MV-4-11 (cell line): ENCODE measurements around the gene EFCAB3.
"Not testable (repeated sequence)": the region's sequence is repeated elsewhere in the genome, so short reads cannot be mapped to it uniquely, and the experiment has no call there.

Experiments used
- DNase-seq: peaks from one replicate; lab custom pipeline; 2025; lab: John Stamatoyannopoulos, UW

Gene EFCAB3

GRCh38 chr17:62380253-62380652, at the start of gene EFCAB3:
TSS of gene EFCAB3 (plus strand) at chr17:62380553. CDS start at chr17:62382980, 2,427 bp downstream.
- DNase-seq: no peak

- no peak for DNase-seq
Measured at GRCh38 chr17:62336527-62336926, 43.8 kb upstream of the EFCAB3 start.

- DNase-seq: no peak
Measured at GRCh38 chr17:62343764-62344270, 36.5 kb upstream of the EFCAB3 start.

GRCh38 chr17:62351176-62351575, 29.2 kb upstream of the EFCAB3 start:
- DNase-seq: no peak

GRCh38 chr17:62366191-62366590, 14.2 kb upstream of the EFCAB3 start:
- DNase-seq: no peak

- no peak for DNase-seq
Measured at GRCh38 chr17:62381561-62381960, 1.2 kb downstream of the EFCAB3 start.

- peak; percentile 22 for DNase-seq
Measured at GRCh38 chr17:62388856-62389255, 8.5 kb downstream of the EFCAB3 start.

- no peak for DNase-seq
Measured at GRCh38 chr17:62392908-62393307, 12.6 kb downstream of the EFCAB3 start.

- no peak for DNase-seq
Measured at GRCh38 chr17:62398891-62399290, 18.5 kb downstream of the EFCAB3 start.

GRCh38 chr17:62405451-62405850, 25.1 kb downstream of the EFCAB3 start:
- DNase-seq: no peak

- DNase-seq: not testable (repeated sequence)
Measured at GRCh38 chr17:62413090-62413489, 32.7 kb downstream of the EFCAB3 start.

- DNase-seq: peak; percentile 90
Measured at GRCh38 chr17:62423647-62424461, 43.5 kb downstream of the EFCAB3 start, which contains the start of gene METTL2A. TSS of gene METTL2A (plus strand) at chr17:62423897. CDS start at chr17:62423903, 6 bp downstream.

GRCh38 chr17:62426214-62426613, 45.9 kb downstream of the EFCAB3 start:
- not testable (repeated sequence) for DNase-seq

- not testable (repeated sequence) for DNase-seq
Measured at GRCh38 chr17:62435251-62435650, 54.9 kb downstream of the EFCAB3 start.

- DNase-seq: not testable (repeated sequence)
Measured at GRCh38 chr17:62441181-62441580, 60.8 kb downstream of the EFCAB3 start.

GRCh38 chr17:62444063-62444462, 63.7 kb downstream of the EFCAB3 start:
- no peak for DNase-seq

GRCh38 chr17:62445791-62446190, 65.4 kb downstream of the EFCAB3 start:
- DNase-seq: not testable (repeated sequence)

GRCh38 chr17:62452195-62452594, 71.8 kb downstream of the EFCAB3 start:
- DNase-seq: peak; percentile 77

GRCh38 chr17:62453041-62453440, 72.7 kb downstream of the EFCAB3 start:
- DNase-seq: not testable (repeated sequence)

- DNase-seq: not testable (repeated sequence)
Measured at GRCh38 chr17:62453656-62454055, 73.3 kb downstream of the EFCAB3 start.

GRCh38 chr17:62454111-62454510, 73.8 kb downstream of the EFCAB3 start:
- not testable (repeated sequence) for DNase-seq

GRCh38 chr17:62456016-62456415, 75.7 kb downstream of the EFCAB3 start:
- no peak for DNase-seq

- not testable (repeated sequence) for DNase-seq
Measured at GRCh38 chr17:62458483-62458882, 78.1 kb downstream of the EFCAB3 start.
